HEK293T (cell line): ENCODE results near the gene EFCAB11.
A peak's percentile ranks its signal among the peaks of the same experiment; 100 is the strongest.

Experiments used
- CTCF ChIA-PET: fragments of 350-600 bp; formaldehyde crosslinking; extraction: SDS; loops from one replicate; lab custom pipeline; 2021; ENCODE audit warnings: antibody characterized with exemption, inconsistent platforms; lab: Yijun Ruan, JAX
- POLR2A ChIA-PET: fragments of 350-600 bp; formaldehyde crosslinking; extraction: SDS; loops from one replicate; lab custom pipeline; 2020; ENCODE audit warnings: antibody characterized with exemption, inconsistent platforms; lab: Yijun Ruan, JAX
- DNase-seq: peaks from one replicate; pipeline ENCODE4 v3.0.0; 2012; ENCODE audit warnings: mixed read lengths; ENCODE audit errors: extremely low spot score
- ARNT ChIP-seq: fragments of 450-650 bp; IDR thresholded peaks from 2 replicates; pipeline ENCODE4 v1.6.1; 2017; ENCODE audit warnings: mild to moderate bottlenecking
- BHLHE40 ChIP-seq: fragments of 450-650 bp; IDR thresholded peaks from 2 replicates; pipeline ENCODE4 v1.6.1; 2016; ENCODE audit warnings: mild to moderate bottlenecking, moderate library complexity, borderline replicate concordance
- CTBP1 ChIP-seq: fragments of 450-650 bp; IDR thresholded peaks from 2 replicates; pipeline ENCODE4 v1.6.1; 2016; ENCODE audit warnings: borderline replicate concordance
- ELF4 ChIP-seq: fragments of 450-650 bp; IDR thresholded peaks from 2 replicates; pipeline ENCODE4 v1.6.1; 2017; ENCODE audit warnings: antibody characterized with exemption
- FOXA1 ChIP-seq: fragments of 450-650 bp; IDR thresholded peaks from 2 replicates; pipeline ENCODE4 v1.6.1; 2016; ENCODE audit warnings: mild to moderate bottlenecking
- FOXK2 ChIP-seq: fragments of 450-650 bp; IDR thresholded peaks from 2 replicates; pipeline ENCODE4 v1.6.1; 2016; ENCODE audit warnings: mild to moderate bottlenecking
- FOXM1 ChIP-seq: fragments of 450-650 bp; IDR thresholded peaks from 2 replicates; pipeline ENCODE4 v1.6.1; 2017; ENCODE audit warnings: mild to moderate bottlenecking, borderline replicate concordance
- HDGF ChIP-seq: fragments of 450-650 bp; IDR thresholded peaks from 2 replicates; pipeline ENCODE4 v1.6.1; 2017; ENCODE audit warnings: antibody characterized with exemption, borderline replicate concordance
- L3MBTL2 ChIP-seq: fragments of 450-650 bp; conservative IDR thresholded peaks from 2 replicates; pipeline ENCODE4 v1.6.1; 2016; ENCODE audit warnings: mild to moderate bottlenecking
- LEF1 ChIP-seq: fragments of 450-650 bp; IDR thresholded peaks from 2 replicates; pipeline ENCODE4 v1.6.1; 2017; ENCODE audit warnings: mild to moderate bottlenecking, borderline replicate concordance
- NFRKB ChIP-seq: fragments of 450-650 bp; IDR thresholded peaks from 2 replicates; pipeline ENCODE4 v1.6.1; 2016; ENCODE audit warnings: mild to moderate bottlenecking, moderate library complexity
- SP1 ChIP-seq: fragments of 450-650 bp; IDR thresholded peaks from 2 replicates; pipeline ENCODE4 v1.6.1; 2017
- SUZ12 ChIP-seq: fragments of 450-650 bp; IDR thresholded peaks from 2 replicates; pipeline ENCODE4 v1.6.1; 2016; ENCODE audit warnings: mild to moderate bottlenecking
- TARDBP ChIP-seq: fragments of 450-650 bp; IDR thresholded peaks from 2 replicates; pipeline ENCODE4 v1.6.1; 2016
- ZNF384 ChIP-seq: fragments of 450-650 bp; IDR thresholded peaks from 2 replicates; pipeline ENCODE4 v1.6.1; 2016
- TF ChIP-seq, protein P1 (sequence below): fragments of 450-650 bp; IDR thresholded peaks from 2 replicates; pipeline ENCODE4 v1.6.1; 2016

The EFCAB11 gene

DNA sequence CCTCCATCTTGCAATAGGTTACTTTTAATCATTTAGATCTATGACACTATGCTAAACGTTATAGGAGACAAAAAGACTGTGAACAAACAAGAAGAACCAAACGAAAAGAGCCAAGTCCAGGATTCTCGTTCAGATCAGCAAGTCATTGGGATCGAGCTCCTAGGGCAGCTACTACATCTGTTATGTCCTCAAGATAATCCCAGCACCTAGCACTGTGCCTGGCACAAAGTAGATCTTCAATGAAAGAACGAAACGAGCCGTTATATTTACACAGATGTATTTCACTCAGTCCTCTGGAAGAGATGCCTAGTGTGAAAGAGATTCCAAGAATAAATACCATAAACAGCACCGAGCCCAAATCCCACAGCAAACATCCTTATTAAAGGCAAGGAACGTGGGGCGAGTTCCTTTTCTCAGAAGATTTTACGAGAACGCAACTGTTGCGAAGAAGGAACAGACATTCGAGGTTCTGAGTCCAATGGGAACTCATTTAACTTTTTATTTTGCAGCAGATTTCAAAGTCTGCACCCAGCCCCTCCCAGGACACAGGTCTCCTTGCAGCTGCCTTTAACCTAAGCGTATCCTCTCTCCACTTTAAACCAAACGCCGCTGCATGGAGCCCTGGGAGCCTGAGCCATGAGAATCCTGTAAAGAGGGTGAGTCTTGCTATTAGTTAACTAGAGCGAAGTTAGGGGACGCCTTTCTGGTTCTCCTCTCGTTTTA lies 653 bp upstream of the EFCAB11 start:
- TF ChIP-seq TARDBP: no peak
- no peak for TF ChIP-seq L3MBTL2
- no peak for TF ChIP-seq HDGF
- TF ChIP-seq FOXK2: no peak
- POLR2A ChIA-PET: interaction anchor here (1.0 to 2.5 kb wide), 5 partner anchors 12 to 302 kb away, joined by 3 to 8 read pairs (median 4); partner anchors contain the start of gene PSMC1
- DNase-seq: no peak
- CTCF ChIA-PET: interaction anchor here (5.4 kb wide), 1 partner anchor 16 kb away, joined by 35 read pairs; no protein-coding TSS in a partner anchor

DNA sequence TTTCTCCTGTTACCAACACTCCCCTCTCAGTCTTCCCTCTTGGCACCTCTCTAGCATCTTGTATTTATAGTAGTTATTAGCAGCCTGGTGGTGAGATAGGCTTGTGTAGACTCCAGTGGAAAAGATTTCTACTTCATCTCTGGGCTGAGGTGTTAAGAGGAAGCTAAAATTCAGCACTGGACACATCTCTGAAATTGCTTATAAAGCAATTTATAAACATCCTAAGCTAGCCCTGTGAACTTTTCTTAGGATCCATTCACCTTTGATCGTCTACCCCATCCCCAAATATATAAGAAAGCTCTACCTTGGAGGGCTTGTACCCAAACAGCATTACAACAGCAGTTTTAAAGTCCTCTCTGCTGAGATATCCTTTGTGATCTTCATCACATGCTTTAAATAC lies 928 bp downstream of the EFCAB11 start:
- TF ChIP-seq BHLHE40: no peak
- no peak for TF ChIP-seq FOXA1
- TF ChIP-seq SP1: no peak
- TF ChIP-seq LEF1: no peak
- TF ChIP-seq CTBP1: no peak
- no peak for TF ChIP-seq ARNT
- no peak for TF ChIP-seq NFRKB
- TF ChIP-seq HDGF: no peak
- no peak for DNase-seq
- CTCF ChIA-PET: interaction anchor here (0.9 to 5.4 kb wide), 3 partner anchors 9 to 14 kb away, joined by 3 to 35 read pairs (median 5); no protein-coding TSS in a partner anchor
- POLR2A ChIA-PET: interaction anchor here (0.6 to 2.5 kb wide), 2 partner anchors 15 to 303 kb away, joined by 3 to 7 read pairs; partner anchors contain the start of gene PSMC1

DNA sequence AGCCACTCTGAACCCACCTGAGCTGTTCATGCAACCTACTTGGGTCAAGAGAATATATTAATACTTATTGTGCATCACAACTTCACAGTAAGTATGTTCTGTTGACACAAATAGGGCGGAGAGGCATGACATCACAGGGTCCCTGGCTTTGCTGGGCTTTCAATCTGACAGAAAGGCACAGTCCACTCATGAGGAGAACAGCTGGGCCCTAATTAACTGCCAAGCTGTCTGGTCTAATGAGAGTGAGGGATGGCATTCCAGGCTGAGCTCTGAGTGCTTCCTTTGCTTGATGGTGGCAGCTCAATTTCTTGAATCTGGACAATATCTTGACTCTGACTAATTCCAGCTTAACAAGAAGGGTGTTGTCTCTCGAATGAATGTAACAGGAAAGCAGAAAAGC lies 2.0 kb downstream of the EFCAB11 start:
- CTCF ChIA-PET: interaction anchor here (0.6 to 5.4 kb wide), 2 partner anchors 13 to 68 kb away, joined by 4 to 35 read pairs; no protein-coding TSS in a partner anchor
- DNase-seq: no peak
- POLR2A ChIA-PET: no interaction called here
- TF ChIP-seq FOXK2 (no peak), SP1 (no peak), LEF1 (no peak), CTBP1 (no peak), NFRKB (no peak), ARNT (no peak)

DNA sequence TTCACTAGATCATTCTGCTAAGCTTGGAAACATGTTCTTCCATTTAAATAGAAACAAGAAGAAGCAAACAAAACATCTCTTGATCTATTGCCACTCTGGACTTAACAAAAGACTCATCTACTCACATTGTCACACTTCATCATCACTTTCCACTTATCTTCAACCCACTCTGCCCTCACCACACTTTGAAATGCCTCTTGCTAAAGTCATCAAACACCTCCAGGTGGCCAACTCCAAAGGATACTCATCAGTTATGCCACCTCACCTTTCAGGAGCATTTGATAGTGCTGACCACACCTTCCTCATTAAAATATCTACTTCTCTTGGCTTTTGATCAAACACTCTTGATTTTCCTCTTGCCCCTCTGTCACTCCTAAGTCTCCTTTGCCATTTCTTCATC lies 7.2 kb downstream of the EFCAB11 start:
- ChIA-PET CTCF (interaction anchor here (0.7 kb wide), 1 partner anchor 21 kb away, joined by 3 read pairs; no protein-coding TSS in a partner anchor), POLR2A (no interaction called here)
- no peak for DNase-seq
- TF ChIP-seq ELF4 (no peak), ARNT (no peak), FOXM1 (no peak)

DNA sequence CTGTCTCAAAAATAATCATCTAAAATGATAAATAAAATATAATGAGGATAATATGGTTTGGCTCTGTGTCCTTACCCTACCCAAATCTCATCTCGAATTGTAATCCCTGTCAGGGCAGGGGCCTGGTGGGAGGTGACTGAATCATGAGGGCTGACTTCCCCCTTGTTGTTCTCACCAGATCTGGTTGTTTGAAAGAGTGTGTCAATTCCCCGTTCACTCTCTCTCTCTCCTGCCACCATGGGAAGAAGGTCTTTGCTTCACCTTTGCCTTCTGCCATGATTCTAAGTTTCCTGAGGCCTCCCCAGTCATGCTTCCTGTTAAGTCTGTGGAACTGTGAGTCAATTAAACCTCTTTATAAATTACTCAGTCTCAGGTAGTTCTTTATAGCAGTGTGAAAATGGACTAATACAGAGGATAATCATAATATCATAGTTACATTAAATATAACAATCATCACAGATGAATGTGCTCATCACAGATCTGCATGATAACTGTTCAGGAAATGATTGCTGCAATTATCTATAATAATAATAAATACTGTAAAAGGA lies 12.6 kb downstream of the EFCAB11 start:
- DNase-seq: no peak
- CTCF ChIA-PET: interaction anchor here (0.6 to 1.4 kb wide), 3 partner anchors 12 to 563 kb away, joined by 4 to 6 read pairs (median 5); partner anchors contain the start of gene EFCAB11
- POLR2A ChIA-PET: interaction anchor here (1.3 kb wide), 1 partner anchor 12 kb away, joined by 4 read pairs; the partner anchor contains the start of gene EFCAB11
- TF ChIP-seq ELF4 (no peak), L3MBTL2 (no peak), ARNT (no peak), SP1 (no peak), BHLHE40 (no peak), HDGF (no peak), NFRKB (no peak), FOXA1 (no peak), CTBP1 (no peak), SUZ12 (no peak), FOXK2 (no peak), TARDBP (no peak), FOXM1 (no peak), LEF1 (no peak), ZNF384 (no peak)
- TF ChIP-seq, protein P1, sequence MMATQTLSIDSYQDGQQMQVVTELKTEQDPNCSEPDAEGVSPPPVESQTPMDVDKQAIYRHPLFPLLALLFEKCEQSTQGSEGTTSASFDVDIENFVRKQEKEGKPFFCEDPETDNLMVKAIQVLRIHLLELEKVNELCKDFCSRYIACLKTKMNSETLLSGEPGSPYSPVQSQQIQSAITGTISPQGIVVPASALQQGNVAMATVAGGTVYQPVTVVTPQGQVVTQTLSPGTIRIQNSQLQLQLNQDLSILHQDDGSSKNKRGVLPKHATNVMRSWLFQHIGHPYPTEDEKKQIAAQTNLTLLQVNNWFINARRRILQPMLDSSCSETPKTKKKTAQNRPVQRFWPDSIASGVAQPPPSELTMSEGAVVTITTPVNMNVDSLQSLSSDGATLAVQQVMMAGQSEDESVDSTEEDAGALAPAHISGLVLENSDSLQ: no peak

DNA sequence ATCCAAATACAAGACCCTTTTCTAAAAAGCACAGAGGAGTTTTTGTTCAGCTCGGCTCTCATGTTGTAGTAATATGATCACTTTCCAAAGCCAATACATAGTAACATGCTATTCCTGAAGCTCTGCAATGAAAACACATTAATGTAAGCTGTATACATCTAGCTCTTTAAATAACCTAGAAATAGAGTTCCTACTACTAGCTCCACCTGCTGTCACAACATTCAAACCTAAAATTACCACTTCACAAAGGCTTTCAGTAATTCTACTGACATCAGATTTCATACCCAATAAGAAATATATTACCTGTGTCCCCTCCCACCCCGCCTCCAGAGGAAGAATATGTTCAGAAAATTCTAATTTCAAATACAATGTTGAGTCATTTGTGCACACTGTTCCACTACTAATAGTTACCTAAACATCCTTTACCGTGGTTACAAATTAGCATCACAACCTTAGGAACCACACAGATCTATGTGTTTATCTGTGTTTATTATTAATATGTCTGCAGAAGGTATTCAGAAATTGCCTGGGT lies 17.8 kb downstream of the EFCAB11 start:
- no peak for DNase-seq
- CTCF ChIA-PET: interaction anchor here (0.6 to 1.4 kb wide), 2 partner anchors 36 to 896 kb away, joined by 3 to 4 read pairs; no protein-coding TSS in a partner anchor
- POLR2A ChIA-PET: no interaction called here
- TF ChIP-seq L3MBTL2 (no peak), FOXM1 (no peak)

DNA sequence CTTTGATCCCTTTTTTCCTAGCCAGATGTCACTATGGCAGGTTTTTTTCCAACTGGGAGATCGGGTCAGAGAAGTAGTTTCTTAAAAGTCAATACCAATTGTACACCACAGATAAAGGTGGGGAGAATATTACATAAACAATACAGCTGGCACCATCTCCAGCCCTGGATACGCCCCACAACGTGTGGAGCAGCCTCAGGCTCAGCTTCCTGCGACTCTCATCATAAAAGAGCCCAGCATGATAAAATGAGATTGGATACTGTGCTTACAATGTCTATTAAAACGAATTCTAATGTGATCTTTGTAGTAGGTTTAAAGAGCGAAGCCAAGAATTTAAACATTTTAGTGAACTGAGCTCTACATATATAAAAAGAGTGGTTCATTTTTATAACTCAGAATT lies 21.5 kb downstream of the EFCAB11 start:
- POLR2A ChIA-PET: no interaction called here
- CTCF ChIA-PET: interaction anchor here (0.9 kb wide), 1 partner anchor 14 kb away, joined by 3 read pairs; no protein-coding TSS in a partner anchor
- peak; percentile 12 for DNase-seq
- TF ChIP-seq ELF4: no peak
- no peak for TF ChIP-seq HDGF
- no peak for TF ChIP-seq LEF1
